Measurements from ENCODE around the gene CYB561D1.

GRCh38 chr1:109482242-109482641 is 11.7 kb upstream of the CYB561D1 start:
- TF ChIP-seq ZNF274 (IDR thresholded peaks at IDR 0.05; ENCODE audit: low read length) (no peak), ZNF274 (tag by site-specific recombination; IDR thresholded peaks at IDR 0.05; ENCODE audit: borderline replicate concordance) (no peak), CTCF (tag by site-specific recombination; IDR thresholded peaks at IDR 0.05) (no peak), ZBTB48 (tag by site-specific recombination; IDR thresholded peaks at IDR 0.05) (no peak), ZNF155 (tag by site-specific recombination; IDR thresholded peaks at IDR 0.05) (no peak), ZNF341 (tag by site-specific recombination; IDR thresholded peaks at IDR 0.05; ENCODE audit: low read depth) (no peak)

Measured in HEK293 (cell line).